Upper lobe of left lung (tissue), 6 donors: ENCODE data around the gene NIPA2. TPM values are rescaled to one million over a fixed set of nuclear protein-coding genes. Genes with fewer than 3 reads are reported as not detected.

Source experiments
- ATAC-seq, 2 donors: fragments of 200-7000 bp; cut with Tn5 transposase; one replicate each; pipeline ENCODE4 v1.9.1; 2022; ENCODE audit warnings: mild to moderate bottlenecking in 2 of 2, moderate library complexity in 2 of 2; ENCODE audit not compliant: low FRiP score in 2 of 2
- DNase-seq, 2 donors: peaks; one replicate each; pipeline ENCODE4 v3.0.0-alpha.2; 2019 to 2020
- H3K27ac ChIP-seq, 4 donors: fragments of 200-600 bp; sonication (generic); one replicate each; pipeline ENCODE4 v1.5.1; 2016 to 2019
- H3K27me3 ChIP-seq, 4 donors: fragments of 200-600 bp; sonication (generic); one replicate each; pipeline ENCODE4 v1.5.1; 2017 to 2019
- H3K36me3 ChIP-seq, 4 donors: fragments of 200-600 bp; sonication (generic); one replicate each; pipeline ENCODE4 v1.5.1; 2016 to 2019
- H3K4me1 ChIP-seq, 4 donors: fragments of 200-600 bp; sonication (generic); one replicate each; pipeline ENCODE4 v1.5.1; 2018 to 2019
- H3K4me3 ChIP-seq, 4 donors: fragments of 200-600 bp; sonication (generic); one replicate each; pipeline ENCODE4 v1.5.1; 2017 to 2019; ENCODE audit warnings: mild to moderate bottlenecking in 2 of 4, moderate library complexity in 1 of 4
- H3K9me3 ChIP-seq, 4 donors: fragments of 200-600 bp; sonication (generic); one replicate each; pipeline ENCODE4 v1.5.1; 2018 to 2019
- CTCF ChIP-seq, 6 experiments: fragments of 450-650 bp in 4 of 6; fragments of 200-600 bp in 2 of 6; sonication (generic) in 2 of 6; IDR thresholded peaks; one replicate each; pipeline ENCODE4 v1.5.1; 2016 to 2019; ENCODE audit warnings: antibody characterized with exemption in 6 of 6
- EP300 ChIP-seq, 4 donors: sonication (generic); formaldehyde crosslinking; IDR thresholded peaks; one replicate each; pipeline ENCODE4 v1.5.1; 2017; ENCODE audit warnings: antibody characterized with exemption in 4 of 4, control low read depth in 2 of 4
- POLR2A ChIP-seq, 4 donors: fragments of 450-650 bp; IDR thresholded peaks; one replicate each; pipeline ENCODE4 v1.5.1; 2016 to 2017; ENCODE audit warnings: antibody characterized with exemption in 4 of 4, mild to moderate bottlenecking in 2 of 4
- POLR2AphosphoS5 ChIP-seq, 2 donors: sonication (generic); formaldehyde crosslinking; IDR thresholded peaks; one replicate each; pipeline ENCODE4 v1.5.1; 2017; ENCODE audit warnings: antibody characterized with exemption in 2 of 2
- WGBS, 2 donors: methylation state at CpG; one replicate each; pipeline ENCODE4 v1.1.5; 2017 to 2018; 5-methylcytosine and 5-hydroxymethylcytosine counted together
- total RNA-seq, 6 donors: library from RNA; depleted of rRNA in 4 of 6; stranded (reverse); fragments of >200 nt in 4 of 6; gene quantifications; one replicate each; pipeline versions ENCODE4 v1.1.0 to v1.2.1, GENCODE V29; 2016 to 2021
- donor health status: DM: no; HTN: no; CAD: no; lungs with moderate emphysema.
- donor health status: DM: no; HTN: yes; CAD: no; lungs with severe emphysema.

NIPA2 gene
- total RNA-seq, 6 donors from 2014 or later: 23.0 to 55.9 (median 47.5) TPM

- Histone ChIP-seq H3K27ac (no peak overlapping the region), H3K36me3 (peaks cover 16 to 98% (median 87%) of the 10 kb centered on the region in 4 donors), H3K9me3 (no peaks in the 10 kb centered on the region), H3K4me1 (no peaks in the 10 kb centered on the region), H3K4me3 (no peak overlapping the region), H3K27me3 (no peaks in the 10 kb centered on the region)
- 87 to 88% methylated on average over 17 of the region's 17 CpGs for WGBS, 2 donors
- no peak for ATAC-seq
- no peak for DNase-seq
- TF ChIP-seq POLR2A (IDR thresholded peaks at IDR 0.05) (no peak), POLR2AphosphoS5 (IDR thresholded peaks at IDR 0.05) (no peak), EP300 (IDR thresholded peaks at IDR 0.05) (no peak), CTCF (IDR thresholded peaks at IDR 0.05) (no peak)
These were observed 34.7 kb downstream of the NIPA2 start for GRCh38 chr15:22872936-22873701.

- DNase-seq: no peak
- Histone ChIP-seq H3K27me3 (no peaks in the 10 kb centered on the region), H3K36me3 (peaks cover 16 to 97% (median 86%) of the 10 kb centered on the region in 4 donors), H3K27ac (no peak overlapping the region), H3K4me1 (no peaks in the 10 kb centered on the region), H3K4me3 (no peak overlapping the region), H3K9me3 (no peaks in the 10 kb centered on the region)
- WGBS, 2 donors: 98% methylated on average over 6 to 9 of the region's 9 CpGs
- TF ChIP-seq POLR2A (IDR thresholded peaks at IDR 0.05): no peak
- no peak for TF ChIP-seq EP300 (IDR thresholded peaks at IDR 0.05)
- no peak for TF ChIP-seq POLR2AphosphoS5 (IDR thresholded peaks at IDR 0.05)
- no peak for TF ChIP-seq CTCF (IDR thresholded peaks at IDR 0.05)
- no peak for ATAC-seq
These were observed 35.4 kb downstream of the NIPA2 start for GRCh38 chr15:22873841-22874240.

- Histone ChIP-seq H3K4me3 (no peak overlapping the region), H3K36me3 (peaks cover 16 to 97% (median 87%) of the 10 kb centered on the region in 4 donors), H3K4me1 (no peaks in the 10 kb centered on the region), H3K9me3 (no peaks in the 10 kb centered on the region), H3K27ac (no peak overlapping the region), H3K27me3 (no peaks in the 10 kb centered on the region)
- WGBS, 2 donors: 92 to 97% methylated on average over 7 of the region's 8 CpGs
- no peak for ATAC-seq
- no peak for TF ChIP-seq POLR2A (IDR thresholded peaks at IDR 0.05)
- TF ChIP-seq POLR2AphosphoS5 (IDR thresholded peaks at IDR 0.05): no peak
- TF ChIP-seq EP300 (IDR thresholded peaks at IDR 0.05): no peak
- no peak for TF ChIP-seq CTCF (IDR thresholded peaks at IDR 0.05)
- DNase-seq: no peak
These were observed 35.8 kb downstream of the NIPA2 start for GRCh38 chr15:22874256-22874655.

- Histone ChIP-seq H3K9me3 (no peaks in the 10 kb centered on the region), H3K27ac (no peak overlapping the region), H3K27me3 (no peaks in the 10 kb centered on the region), H3K4me3 (no peak overlapping the region), H3K36me3 (peaks cover 19 to 97% (median 88%) of the 10 kb centered on the region in 4 donors), H3K4me1 (no peaks in the 10 kb centered on the region)
- TF ChIP-seq CTCF (IDR thresholded peaks at IDR 0.05) (no peak), EP300 (IDR thresholded peaks at IDR 0.05) (no peak), POLR2AphosphoS5 (IDR thresholded peaks at IDR 0.05) (no peak), POLR2A (IDR thresholded peaks at IDR 0.05) (no peak)
- DNase-seq (no peak), ATAC-seq (no peak)
- 87 to 93% methylated on average over 7 of the region's 7 CpGs for WGBS, 2 donors
These were observed 36.5 kb downstream of the NIPA2 start for GRCh38 chr15:22874966-22875365.

GRCh38 chr15:22877117-22877516 is 38.7 kb downstream of the NIPA2 start:
- no peak overlapping the region for H3K27ac ChIP-seq
- H3K36me3 ChIP-seq: peaks cover 36 to 97% (median 90%) of the 10 kb centered on the region in 4 donors
- H3K27me3 ChIP-seq: no peaks in the 10 kb centered on the region
- H3K4me3 ChIP-seq: no peak overlapping the region
- 98 to 100% methylated on average over 4 to 5 of the region's 5 CpGs for WGBS, 2 donors
- H3K4me1 ChIP-seq: no peaks in the 10 kb centered on the region
- no peak for DNase-seq
- H3K9me3 ChIP-seq: no peaks in the 10 kb centered on the region
- no peak for ATAC-seq
- no peak for TF ChIP-seq POLR2AphosphoS5 (IDR thresholded peaks at IDR 0.05)
- no peak for TF ChIP-seq CTCF (IDR thresholded peaks at IDR 0.05)
- TF ChIP-seq EP300 (IDR thresholded peaks at IDR 0.05): no peak
- no peak for TF ChIP-seq POLR2A (IDR thresholded peaks at IDR 0.05)
